Hindlimb muscle (tissue), 1 donor: ENCODE measurements around the gene DOC2A. TPM values are rescaled to one million over a fixed set of nuclear protein-coding genes. Genes with fewer than 3 reads are reported as not detected.
"Not testable (repeated sequence)": the region's sequence is repeated elsewhere in the genome, so short reads cannot be mapped to it uniquely, and the experiment has no call there.

ENCODE experiments used
- DNase-seq: peaks from one replicate; pipeline ENCODE4 v3.0.0-alpha.2; 2013
- polyA plus RNA-seq: library from polyadenylated mRNA; unstranded; fragments of 120-200 nt; gene quantifications from one replicate; pipeline ENCODE4 v1.2.1, GENCODE V29; 2013; ENCODE audit not compliant: insufficient read length

DOC2A gene
- polyA plus RNA-seq, 1 donor: 1.4 TPM

DNA sequence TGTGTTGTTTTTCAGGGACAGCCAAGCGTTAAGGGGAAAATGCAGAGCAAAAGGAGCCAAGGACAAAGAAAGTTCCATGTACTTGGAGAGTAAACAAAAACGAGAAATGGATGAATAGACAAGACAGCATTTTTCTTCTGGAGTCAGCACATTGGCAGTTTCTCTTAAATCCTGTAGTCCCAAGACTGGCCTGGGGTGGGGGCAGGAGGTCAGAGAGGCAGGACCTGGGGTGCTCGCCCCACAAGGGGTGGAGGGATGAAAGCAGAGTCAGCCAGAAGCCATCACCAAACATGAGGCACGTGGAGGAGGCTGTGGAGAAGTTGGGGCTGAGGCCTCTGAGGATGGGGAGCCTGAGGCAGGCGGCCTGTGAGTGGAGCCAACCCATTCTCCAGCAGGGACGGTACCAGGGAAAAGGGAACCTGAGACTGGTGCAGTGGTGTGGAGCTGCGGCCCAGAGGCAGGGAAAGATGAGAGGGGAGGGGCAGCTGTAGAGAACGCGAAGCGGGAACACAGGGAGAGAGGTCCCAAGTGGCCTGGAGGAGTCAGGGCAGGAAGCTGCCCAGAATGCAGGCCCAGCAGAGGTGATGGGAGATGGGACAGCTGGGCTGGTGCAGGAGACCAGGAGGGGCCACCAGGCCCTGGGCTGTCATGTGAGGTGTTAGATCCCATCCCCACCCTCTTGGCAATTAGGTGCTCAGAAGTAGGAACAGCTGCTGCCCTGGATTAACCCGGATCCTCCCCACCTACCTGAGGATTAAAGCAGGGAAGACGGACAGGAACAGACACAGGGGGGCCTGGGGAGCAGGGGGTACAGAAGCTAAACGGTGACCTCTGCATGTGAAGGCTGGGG, 17.0 kb upstream of the DOC2A start:
- no peak for DNase-seq

DNA sequence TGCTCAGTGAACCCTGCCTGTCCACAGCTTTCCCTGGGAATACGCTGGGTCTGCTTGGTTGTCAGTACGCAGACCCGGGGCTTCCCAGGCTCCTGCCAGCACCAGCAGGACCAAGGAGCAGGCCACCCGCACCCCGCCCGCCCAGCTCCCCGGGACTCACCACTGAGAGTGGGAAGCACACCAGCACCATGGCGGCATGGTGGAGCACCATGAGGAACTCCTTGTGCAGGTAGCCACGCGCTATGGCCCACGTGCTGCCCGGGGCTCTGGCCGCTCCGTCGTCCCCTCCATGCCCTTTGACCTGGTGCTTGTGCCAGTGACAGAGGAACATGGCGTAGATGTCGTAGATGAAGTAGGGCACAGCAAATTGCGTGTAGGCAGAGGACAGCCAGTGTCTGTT, 15.6 kb upstream of the DOC2A start:
- no peak for DNase-seq

DNA sequence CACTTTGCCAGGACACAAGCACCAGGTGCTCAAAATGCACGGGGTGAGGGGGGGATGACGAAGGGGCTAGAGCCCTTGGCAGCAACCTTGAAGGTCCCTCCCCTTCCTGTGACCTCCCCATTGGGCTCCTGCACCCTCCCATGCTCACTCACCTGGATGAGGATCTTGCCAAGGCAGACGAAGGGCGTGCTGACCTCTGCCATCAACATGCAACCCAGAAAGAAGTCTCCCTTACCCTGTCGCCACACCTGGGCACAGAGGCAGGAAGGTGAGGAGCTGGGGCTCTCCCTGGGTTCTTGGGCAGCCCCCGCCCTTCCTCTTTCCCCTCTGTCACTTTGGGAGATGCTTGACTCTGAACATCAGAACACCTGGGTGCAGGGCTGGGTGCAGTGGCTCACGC, 14.7 kb upstream of the DOC2A start:
- no peak for DNase-seq

DNA sequence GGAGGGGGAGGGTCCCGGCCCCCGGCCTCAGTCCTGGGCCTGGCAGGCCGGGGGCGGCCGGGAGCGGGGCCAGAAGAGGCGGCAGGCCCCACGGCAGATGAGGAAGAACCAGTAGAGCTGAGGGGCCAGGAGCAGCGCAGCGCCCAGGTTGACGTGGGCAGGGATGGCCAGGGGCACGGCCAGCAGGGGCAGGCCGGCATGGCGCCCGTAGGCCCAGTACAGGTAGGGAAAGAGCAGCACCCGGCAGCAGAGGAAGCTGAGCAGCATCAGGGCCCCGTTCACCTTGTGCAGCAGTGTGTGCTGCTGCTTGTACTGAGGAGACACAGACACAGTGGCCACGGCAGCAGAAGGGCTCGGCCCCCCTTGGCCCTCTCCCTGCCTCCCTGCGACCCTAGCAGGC, 14.3 kb upstream of the DOC2A start:
- DNase-seq: no peak

DNA sequence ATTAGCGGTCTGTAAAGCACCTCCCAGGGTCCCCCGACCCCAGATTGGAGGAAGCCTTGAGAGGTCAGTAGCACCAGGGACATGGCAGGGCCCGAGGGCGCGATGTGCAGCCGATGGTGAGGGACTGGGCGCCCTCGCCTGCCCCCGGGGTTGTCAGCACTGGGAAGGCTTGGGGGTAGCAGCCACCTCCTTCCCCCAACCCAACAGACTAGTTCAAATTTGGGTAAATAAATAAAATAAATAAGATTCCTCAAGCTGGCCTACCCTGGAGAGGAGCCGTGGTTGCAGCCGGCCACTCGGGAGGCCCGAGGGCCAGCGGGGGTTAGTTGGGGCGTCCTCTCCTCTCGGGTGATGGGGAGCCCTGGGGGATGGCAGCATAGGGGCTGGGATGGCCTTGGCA, 13.6 kb upstream of the DOC2A start:
- DNase-seq: no peak

DNA sequence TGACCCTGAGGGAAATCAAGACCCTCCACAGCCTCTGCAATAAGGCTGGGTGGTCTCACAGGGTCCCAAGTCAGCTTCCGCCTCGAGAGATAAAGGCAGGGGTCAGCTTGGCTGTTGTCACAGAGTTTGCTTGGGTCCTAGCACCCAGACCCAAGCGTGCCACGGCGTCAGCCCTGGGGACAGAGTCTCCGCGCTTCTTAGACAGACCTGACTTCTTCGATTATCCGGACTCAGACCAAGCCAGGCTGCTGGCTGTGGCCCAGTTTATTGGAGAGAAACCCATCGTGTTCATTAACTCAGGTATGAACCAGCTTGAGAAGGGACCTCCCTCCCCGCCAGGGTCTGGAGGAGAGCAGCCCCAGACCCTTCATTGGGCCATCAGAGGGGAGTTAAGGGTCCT, 12.8 kb upstream of the DOC2A start:
- no peak for DNase-seq

DNA sequence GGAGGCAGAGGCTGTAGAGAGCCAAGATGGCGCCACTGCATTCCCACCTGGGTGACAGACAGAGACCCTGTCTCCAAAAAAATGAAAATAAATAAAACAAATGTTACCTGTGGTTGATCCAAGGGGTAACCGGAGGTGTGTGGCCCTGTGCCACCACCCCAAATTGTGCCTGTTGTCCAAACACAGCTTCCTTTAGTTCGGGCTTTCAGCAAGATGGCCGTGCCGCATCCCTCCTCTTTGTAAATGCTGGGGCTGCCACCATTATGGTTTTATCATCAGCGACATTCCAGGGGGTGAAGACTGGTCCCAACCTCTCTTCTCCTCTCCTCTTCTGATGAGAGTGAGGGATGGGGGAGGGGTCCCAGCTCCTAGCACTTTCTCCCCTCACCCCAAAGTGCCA, 12.1 kb upstream of the DOC2A start, which contains the start of gene C16orf92:
Gene C16orf92 (plus strand): TSS at position 312 of the 400 bp plus-strand sequence. CDS start 143 bp downstream, outside the sequence.
- no peak for DNase-seq

DNA sequence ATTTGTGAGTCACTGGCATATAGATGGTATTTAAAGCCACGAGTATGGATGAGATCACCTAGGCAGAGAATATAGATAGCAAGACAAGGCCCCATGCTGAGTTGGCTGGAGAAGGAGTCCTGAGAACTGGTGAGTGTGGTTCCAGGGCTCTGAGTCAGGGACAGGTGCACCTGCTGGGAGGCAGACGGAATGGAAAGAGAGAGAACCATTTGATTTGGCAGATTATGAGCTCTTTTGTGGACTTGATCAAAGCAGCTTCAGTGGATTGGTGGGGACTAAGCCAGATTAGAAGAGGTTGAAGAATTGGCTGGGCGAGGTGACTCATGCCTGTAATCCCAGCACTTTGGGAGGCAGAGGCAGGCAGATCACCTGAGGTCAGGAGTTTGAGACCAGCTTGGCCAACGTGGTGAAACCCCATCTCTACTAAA, 7.9 kb upstream of the DOC2A start:
- DNase-seq: no peak

DNA sequence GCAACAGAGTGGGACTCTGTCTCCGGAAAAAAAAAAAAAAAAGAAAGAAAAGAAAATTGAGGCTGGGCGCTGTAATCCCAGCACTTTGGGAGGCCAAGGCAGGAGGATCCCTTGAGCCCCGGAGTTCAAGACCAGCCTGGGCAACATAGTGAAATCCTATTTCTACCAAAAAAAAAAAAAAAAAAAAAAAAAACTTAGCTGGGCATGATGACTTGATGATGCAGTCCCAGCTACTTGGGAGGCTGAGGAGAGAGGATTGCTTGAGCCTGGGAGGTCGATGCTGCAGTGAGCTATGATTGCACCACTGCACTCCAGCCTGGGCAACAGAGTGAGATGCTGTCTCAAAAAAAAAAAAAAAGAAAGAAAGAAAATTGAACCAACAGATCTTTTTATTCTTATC, 7.1 kb upstream of the DOC2A start:
- not testable (repeated sequence) for DNase-seq

DNA sequence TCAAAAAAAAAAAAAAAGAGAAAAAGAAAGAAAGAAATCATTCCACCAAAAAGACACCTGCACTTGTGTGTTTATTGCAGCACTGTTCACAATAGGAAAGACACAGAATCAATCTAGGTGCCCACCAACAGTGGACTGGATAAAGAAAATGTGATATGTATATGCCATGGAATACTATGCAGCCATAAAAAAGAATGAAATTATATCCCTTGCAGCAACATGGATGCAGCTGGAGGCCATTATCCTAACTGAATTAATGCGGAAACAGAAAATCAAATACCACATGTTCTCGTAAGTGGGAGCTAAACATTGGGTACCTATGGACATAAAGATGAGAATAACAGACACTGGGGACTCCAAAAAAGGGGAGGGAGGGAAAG, 6.4 kb upstream of the DOC2A start:
- DNase-seq: no peak

DNA sequence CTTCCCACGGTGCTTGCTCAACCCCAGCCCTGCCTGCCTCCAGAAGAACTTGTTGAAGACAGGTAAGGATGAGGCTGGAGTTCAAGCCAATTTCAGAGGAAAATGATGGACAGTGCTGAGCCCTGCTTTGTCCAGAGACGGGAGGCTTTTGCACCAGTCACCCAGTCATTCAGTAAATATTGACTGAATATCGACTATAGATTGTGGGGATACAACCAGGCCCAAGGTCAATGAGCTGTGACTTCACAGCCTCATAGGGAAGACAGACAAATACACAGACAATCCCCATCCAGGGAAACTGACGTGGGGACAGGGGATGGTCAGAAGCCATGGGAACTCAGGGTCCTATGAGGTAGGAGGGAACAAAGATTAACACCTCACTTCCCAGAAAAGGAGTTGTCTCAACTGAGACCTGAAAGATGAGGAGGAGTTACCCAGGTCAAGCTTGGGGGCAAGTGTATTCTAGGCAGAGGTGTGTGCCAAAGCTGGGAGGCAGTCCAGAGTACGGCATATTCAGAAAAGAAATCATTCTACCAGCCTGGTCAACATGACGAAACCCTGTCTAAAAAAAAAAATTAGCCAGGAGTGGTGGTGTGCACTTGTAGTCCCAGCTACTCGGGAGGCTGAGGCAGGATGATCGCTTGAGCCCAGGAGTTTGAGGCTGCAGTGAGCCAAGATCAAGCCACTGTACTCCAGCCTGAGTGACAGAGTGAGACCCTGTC, 5.9 kb upstream of the DOC2A start:
- no peak for DNase-seq

DNA sequence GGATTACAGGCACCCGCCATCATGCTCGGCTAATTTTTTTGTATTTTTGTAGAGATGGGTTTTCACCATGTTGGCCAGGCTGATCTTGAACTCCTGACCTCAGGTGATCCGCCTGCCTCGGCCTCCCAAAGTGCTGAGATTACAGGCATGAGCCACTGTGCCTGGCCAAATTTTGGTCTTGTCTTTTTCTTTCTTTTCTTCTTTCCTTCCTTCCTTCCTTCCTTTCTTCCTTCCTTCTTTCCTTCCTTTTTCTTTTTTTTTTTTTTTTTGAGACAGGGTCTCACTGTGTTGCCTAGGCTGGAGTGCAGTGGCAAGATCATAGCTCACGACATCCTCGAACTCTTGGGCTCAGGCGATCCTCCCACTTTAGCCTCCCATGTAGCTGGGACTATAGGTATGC, 4.6 kb upstream of the DOC2A start:
- DNase-seq: not testable (repeated sequence)

DNA sequence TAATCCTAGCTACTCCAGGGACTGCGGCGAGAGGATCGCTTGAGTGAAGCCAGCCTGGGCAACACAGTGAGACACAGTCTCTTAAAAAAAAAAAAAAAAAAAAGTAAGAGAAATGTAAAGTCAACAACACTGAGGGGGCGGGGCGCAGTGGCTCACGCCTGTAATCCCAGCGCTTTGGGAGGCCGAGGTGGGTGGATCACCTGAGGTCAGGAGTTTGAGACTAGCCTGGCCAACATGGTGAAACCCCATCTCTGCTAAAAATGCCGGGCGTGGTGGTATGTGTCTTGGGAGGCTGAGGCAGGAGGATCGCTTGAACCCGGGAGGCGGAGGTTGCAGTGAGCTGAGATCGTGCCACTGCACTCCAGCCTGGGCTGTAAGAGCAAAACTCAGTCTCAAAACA, 1.8 kb upstream of the DOC2A start:
- not testable (repeated sequence) for DNase-seq

DNA sequence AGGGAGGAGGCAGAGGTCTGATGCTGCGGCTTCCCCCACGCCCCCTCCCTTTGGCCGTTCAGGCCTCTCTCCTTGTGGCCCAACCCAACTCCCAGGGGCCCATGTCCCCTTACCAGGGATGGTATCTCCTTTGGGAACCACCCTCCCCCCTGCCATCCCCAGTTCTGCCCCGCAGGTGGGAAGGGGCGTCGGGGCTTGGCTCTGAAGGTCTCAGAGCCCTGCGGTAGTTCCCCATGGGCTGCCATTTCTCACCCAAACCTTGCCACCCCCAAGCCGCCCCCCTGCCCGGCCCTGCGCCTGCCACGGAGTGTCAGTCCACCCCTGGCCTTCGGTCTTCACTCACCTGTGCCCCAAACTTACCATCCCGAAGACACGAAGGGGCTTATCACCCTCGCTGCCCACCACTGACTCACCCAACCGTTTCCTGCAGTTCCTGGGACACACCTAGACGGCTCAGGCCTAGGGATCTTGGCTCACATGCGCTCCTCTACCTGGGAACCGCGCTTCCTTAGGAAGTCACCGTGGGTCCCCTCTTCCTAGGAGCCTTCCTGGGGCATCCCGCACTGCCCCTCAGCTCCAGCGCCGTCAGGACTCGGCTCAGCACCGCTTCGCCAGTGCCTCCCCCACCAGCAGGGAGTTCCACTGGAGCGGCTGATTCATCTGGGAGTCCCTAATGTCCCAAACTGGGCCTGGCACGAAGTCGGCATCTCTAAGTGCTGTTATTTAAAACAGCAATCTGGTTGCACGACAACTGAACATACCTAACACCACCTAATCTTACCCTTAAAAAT, 1.1 kb upstream of the DOC2A start:
- no peak for DNase-seq

DNA sequence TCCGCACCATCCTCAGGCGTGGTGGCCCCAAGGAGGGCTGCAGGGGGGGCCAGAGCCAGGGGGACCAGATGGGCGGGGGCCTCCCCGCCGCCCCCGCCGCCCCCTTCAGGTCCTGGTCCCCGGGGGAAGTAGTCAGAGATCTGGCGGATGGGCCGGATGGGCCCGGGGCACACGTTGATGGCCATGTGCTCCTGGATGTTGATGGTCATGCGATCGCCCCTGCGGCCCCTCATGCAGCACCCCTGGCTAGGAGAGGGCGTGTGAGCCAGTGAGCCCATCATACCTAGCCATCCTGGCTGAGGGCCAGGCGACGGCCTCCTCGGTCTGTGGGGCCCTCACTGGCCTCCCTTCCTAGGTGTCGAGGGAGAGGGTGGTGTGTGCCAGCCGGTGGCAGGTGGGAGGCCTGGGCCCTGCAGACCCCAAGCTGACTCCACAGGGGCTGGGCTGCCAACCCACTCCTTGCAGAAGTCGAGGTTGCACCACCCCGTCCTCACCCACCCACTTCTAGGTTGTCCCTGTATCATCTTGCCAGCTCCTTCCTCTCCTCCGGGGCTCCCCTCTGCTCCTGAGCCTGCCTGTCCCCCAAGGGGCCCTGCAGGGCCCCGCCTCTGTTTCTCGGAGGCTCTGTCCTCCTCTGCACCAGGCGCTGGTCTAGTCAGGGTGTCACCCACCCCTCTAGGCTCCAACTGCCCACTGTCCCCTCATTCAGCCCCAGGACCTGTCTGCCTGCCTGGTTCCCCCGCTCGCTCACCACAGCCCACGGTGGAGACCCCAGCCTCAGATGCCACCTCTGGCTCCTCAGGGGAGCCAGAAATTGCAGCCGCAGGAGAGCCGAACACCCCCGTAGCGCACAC, 610 bp downstream of the DOC2A start:
- DNase-seq: no peak

DNA sequence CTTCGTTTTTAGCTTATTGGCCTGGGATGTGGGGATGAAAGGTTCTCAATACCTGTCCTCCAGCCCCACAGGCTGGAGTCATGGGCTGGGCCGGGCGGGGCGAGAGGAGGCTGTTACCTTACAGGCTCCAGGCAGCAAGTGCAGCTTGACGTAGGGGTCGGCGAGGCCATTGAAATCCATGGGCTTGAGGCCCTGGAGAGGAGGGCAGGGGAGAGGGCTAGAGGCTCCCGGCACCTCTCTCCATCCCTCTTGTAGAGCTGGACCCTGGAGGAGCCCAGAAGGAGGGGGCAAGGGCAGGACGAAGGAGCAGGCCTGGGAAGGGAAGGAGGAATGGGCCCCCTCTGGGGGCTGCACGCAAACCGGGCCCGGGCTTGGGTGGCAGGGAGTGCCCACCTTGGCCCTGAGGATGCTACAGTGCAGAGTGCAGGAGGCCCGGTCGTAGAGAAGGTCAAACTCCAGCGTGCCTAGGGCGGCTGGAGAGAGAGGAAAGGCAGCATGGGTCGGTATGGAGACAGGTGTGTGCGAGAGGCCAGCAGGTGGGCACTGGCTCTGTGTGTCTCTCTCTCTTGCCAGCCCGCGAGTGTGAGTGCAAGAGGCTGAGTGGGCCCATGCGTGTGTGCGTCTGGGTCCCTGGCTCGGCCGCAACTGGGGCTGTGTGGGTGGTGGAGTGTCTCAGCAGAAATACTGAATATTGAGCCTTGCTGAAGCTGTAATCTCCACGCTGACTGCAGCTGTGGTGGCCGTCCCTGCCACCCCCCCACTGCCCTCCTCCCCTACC, 1.6 kb downstream of the DOC2A start:
- no peak for DNase-seq

DNA sequence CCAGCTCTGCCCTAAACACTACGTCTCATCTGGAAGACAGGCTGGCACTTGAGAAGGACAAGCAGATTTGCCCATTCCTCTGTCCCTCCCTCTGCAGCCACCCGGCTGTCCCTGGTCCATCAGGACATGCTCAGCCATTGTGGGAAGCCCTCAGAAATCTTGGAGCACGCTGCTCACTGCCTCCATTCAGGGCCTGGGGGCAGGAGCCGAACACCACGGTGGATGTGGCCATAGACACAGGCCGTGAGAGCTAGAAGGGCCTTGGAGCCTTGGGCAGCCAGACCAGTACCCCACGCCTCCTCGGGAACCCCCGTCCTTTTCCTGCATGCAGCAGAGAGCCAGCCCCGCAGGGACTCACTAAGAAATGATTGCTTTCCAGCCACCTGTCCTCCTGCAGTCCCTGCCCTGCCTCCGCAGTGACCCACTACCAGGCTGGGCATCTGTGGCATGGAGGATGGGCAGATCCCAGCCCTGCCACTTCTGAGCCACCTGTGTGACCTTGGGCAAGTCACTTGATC, 3.4 kb downstream of the DOC2A start:
- DNase-seq: no peak

DNA sequence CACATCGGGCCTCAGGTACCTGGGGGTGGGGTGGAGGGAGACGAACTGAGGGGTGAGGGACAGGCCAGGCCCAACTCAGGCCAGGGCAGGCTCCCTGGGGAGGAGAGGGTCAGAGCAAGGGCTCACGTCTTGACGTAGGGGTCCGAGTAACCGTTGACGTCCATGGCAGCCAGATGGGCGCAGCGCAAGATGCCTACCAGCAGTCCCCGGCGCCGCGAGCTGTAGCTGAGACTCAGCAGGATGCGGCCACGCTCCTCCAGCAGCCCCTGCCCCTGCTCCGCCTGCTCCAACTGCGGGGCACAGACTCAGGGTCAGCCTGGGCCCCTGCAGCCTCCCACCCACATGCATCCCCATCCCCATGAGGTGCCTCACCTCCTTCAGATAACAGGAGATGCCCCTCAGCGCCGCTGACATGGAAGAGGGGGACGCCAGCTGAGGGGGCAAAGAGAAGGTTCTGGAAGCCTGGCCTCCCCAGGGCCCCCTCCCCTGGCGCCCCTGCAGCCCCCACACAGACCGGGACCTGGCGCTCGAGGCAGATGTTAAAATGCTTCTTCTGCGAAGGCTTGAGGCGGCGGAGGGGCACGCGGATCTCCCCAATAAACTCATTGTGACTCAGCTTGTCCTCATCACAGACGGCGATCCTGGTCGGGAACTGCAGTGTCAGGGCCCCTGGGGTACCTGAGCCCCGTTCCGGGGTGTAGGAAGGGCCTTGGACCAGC, 4.0 kb downstream of the DOC2A start:
- DNase-seq: no peak

DNA sequence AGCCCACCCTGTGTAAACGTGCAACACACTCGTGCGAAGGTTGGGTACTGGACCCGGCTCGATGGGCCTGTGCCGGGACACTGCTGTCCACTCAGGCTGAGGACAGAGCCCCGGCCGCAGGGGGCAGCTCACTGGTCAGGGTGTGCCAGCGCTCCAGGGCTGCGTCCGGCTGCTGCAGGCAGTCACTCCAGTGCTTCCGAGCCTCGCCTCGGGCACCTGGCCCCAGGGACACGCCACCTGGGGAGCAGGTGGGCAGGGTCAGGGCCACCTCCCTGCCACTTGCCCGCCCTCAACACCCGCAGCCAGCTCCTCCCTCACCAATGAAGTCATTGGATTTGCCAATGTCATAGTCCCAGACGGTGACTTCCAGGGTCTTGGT, 4.7 kb downstream of the DOC2A start:
- no peak for DNase-seq

DNA sequence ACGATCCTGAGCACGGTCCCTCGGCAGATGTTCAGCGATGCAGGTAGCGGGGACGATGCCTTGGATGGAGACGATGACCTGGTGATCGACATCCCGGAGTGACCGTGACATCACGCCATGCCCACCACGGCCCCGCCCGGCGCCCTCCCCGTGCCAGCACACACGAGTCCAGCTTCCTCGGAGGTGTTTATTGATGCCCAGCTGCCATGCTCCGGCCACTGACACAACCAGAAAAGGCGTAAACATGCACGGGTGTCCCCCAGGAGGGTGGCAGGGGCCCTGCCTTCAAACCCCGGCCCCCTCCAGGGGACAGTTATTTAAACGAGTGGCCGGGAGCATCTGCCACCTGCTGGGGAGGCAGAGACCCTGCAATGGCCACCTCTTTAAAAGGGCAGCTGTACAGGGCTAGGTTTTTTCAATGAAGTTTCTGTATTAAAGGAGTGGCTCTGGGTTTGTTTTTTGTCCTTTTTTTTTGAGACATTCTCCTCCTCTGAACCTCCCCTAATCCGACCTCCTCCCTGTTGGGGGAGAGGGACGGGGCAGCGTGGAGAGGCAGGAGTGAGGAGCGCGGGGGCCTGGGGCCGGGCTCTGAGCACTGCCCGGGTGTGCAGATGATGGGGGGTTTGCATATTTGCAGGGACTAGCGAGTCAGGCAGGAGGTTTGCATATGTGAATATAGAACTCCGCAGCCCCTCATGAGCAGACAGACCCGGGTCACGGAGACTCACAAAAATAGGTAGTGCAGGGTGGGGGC, 5.3 kb downstream of the DOC2A start:
- DNase-seq: no peak
